ENCODE results near the gene PITPNM1.
A peak's percentile ranks its signal among the peaks of the same experiment; 100 is the strongest.

DNA sequence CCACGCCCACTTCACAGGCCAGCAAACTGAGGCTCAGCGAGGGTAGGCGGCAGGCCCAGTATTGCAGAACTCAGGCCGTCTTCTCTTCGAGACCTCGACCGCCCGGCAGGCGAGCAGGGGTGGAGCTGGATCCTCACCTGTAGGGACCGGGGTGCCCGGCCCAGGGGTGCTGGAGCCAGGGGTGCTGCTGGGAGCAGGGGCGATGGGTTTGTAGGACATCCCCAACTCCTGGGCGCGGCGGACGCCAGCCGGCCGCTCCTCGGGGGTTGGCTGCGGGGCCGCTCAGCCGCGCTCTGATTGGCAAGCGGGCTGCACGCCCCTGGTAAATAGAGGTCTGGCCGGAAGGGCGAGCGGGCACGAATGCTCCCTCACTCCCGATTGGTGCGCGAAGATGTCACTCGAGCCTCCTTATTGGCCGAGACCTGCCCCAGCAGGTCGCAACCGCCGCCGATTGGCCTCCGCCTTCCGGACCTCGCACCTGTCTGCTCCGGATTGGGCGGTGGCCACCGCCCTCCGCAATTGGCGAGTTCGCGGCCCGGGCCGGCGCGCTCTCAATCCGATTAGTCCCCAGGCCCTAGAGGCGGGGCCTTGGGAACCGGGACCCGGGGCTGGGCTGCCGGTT, 2.8 kb upstream of the PITPNM1 start, which contains the start of gene CDK2AP2:
- TF ChIP-seq POLR2A (IDR thresholded peaks at IDR 0.05) (peak; percentile 68), CTCF (IDR thresholded peaks at IDR 0.05) (peak in 1 of 3 donors; percentile 22)
